ENCODE data around the gene CDYL.

Gene CDYL, protein sequence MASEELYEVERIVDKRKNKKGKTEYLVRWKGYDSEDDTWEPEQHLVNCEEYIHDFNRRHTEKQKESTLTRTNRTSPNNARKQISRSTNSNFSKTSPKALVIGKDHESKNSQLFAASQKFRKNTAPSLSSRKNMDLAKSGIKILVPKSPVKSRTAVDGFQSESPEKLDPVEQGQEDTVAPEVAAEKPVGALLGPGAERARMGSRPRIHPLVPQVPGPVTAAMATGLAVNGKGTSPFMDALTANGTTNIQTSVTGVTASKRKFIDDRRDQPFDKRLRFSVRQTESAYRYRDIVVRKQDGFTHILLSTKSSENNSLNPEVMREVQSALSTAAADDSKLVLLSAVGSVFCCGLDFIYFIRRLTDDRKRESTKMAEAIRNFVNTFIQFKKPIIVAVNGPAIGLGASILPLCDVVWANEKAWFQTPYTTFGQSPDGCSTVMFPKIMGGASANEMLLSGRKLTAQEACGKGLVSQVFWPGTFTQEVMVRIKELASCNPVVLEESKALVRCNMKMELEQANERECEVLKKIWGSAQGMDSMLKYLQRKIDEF

GRCh38 chr6:4776131-4776492, at the start of gene CDYL:
Gene CDYL, plus strand, starts transcription at chr6:4776404. Its CDS starts 380 bp downstream, at chr6:4776784.
- peak; percentile 93 for DNase-seq

DNA sequence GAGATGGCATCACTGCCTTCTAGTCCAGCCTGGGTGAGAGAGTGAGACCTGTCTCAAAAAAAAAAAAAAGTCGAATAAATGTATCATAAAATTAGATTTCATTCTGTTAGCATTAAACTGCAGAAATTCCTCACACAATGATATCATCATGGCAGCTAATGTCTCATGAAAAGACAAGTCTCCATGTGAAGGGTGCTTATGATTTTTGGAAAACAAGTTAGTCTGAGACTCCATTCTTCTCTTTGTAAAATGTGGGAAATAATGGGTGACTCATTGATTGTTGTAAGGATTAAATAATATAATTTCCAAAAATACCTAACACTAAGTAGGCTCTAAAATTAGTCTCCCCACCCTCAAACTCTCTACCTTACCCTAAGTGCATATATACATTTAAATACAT, 49.6 kb upstream of the CDYL start:
- no peak for DNase-seq

- DNase-seq: no peak
These were observed 49.0 kb upstream of the CDYL start for GRCh38 chr6:4727217-4727616.

- DNase-seq: peak; percentile 23
These were observed 48.4 kb upstream of the CDYL start for GRCh38 chr6:4727671-4728435.

- DNase-seq: no peak
These were observed 47.8 kb upstream of the CDYL start for GRCh38 chr6:4728436-4728769.

DNA sequence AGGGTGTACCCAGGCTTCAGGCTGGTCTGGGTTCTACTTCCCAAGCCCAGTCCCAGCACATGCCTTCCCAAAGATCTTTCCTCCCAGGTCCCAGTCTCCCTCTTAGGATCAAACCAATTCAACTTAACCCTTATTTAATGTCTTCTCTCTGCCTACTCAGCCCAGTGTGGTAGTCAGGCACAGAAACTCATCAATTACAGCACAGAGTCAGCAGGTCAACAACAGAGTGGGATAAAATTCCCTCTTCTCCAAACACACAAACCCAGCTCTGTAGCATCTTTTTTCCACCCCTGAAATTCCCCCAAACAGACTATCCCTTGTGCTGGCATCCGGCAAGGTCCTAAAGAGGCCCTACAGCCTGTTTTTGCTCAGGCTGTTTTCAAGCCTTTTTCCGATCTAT, 47.3 kb upstream of the CDYL start:
- DNase-seq: no peak

- DNase-seq: no peak
These were observed 44.2 kb upstream of the CDYL start for GRCh38 chr6:4731996-4732395.

- DNase-seq: peak; percentile 14
These were observed 43.4 kb upstream of the CDYL start for GRCh38 chr6:4732691-4733315.

GRCh38 chr6:4736371-4736873, 39.8 kb upstream of the CDYL start:
- no peak for DNase-seq

GRCh38 chr6:4740032-4740431, 36.2 kb upstream of the CDYL start:
- DNase-seq: no peak

- DNase-seq: no peak
These were observed 33.1 kb upstream of the CDYL start for GRCh38 chr6:4743062-4743461.

- no peak for DNase-seq
These were observed 32.3 kb upstream of the CDYL start for GRCh38 chr6:4743926-4744325.

DNA sequence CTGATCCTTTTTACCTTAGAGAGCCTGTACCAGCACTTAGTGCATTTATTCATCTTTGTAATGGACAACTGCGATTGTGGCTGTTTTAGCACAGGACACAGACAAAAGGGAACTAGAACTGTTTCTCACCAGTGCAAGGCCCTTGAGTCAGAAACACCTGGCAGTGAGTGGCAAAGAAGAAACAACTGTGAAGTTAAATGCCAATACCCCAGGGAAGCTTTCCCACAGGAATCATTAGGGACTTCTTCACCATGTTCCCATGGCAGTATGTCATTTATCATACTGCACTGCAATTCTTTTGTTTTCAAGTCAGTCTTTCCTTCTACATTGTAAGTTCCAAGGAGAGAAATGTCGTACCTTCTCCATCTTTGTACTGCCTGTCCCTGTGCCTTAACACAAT, 28.6 kb upstream of the CDYL start:
- DNase-seq: no peak

DNA sequence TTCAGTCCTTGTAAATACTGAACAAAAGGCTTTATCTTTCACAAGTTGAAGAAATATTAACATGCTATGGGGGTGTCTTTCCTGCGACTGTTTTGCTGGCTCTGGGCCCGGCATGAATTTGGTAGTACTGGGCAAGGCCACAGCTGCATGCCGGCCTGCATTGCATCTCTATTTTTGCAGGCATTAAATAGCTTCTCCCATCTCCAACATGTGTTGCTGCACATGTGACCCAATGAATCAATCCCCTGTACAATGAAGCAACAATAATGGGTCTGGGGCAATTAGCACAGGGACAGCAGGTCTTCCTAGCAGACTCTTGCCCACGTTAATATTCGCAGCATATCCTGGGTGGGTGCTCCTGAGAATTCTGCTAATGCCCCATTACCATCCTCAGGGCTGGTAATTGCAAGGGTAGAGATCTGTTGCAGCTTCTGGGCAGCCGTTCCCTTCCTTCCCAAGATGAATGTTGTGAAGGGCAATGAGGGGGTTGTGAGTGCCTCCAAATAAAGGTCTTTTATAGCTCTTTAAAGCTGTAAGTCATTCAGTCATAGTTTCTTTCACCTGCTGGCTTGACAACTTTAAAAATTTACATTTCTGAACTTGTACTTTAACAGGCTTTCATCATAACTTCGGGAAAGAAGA, 24.3 kb upstream of the CDYL start:
- no peak for DNase-seq

DNA sequence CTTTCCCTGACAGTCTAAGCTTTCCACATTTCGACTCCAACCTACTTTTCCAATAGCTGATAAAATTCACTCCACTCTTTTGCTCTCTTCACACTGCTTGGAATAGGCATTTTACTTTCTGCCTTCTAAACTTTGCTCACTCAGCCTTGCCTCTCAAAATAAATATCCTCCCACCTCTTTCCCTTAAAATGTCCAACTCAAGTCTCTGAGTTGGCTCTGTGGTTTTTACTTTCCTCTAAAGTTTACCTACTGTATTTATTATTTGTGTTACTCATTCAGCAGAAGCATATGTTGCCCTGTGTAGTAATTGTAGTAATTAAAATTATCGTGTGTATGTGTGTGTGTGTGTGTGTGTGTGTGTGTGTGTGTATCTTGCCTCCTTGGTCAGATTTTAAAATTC, 20.0 kb upstream of the CDYL start:
- DNase-seq: no peak

- no peak for DNase-seq
These were observed 16.2 kb upstream of the CDYL start for GRCh38 chr6:4759997-4760396.

DNA sequence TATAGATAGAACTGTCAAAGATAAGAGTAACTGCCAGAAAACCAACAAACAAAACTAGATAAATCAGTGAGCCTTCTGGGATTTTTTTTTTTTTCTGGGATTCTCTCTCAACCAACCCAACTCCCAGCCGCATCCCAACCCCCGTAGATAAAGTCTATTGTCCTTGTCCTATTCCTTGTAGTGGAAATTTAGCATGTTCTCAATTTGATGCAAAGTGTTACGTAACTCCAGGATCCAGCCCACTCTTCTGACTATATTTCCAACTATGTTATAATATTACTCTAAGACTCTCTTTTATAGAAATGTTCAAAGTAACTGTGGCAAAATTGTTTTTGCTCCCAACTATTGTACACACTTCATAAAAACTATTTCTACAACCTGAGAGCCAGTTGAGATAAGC, 15.4 kb upstream of the CDYL start:
- DNase-seq: no peak

DNA sequence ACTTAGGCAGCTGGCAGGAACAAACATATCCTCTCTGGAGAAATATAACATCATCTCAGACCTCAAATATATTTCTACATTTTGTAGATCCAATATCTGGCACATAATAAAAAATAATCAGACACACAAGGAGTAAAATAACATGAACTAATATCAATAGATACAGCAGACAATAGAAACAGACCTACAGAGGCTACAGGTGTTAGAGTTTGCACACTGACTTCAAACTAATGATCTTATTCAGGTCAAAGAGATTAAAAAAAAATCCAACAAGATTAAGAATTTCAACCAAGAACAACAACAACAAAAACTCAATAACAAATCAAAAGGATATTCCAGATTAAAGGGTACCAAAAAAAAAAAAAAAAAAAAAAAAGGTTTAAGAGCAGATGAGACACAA, 13.9 kb upstream of the CDYL start:
- no peak for DNase-seq

GRCh38 chr6:4763921-4764320, 12.3 kb upstream of the CDYL start:
- DNase-seq: no peak

DNA sequence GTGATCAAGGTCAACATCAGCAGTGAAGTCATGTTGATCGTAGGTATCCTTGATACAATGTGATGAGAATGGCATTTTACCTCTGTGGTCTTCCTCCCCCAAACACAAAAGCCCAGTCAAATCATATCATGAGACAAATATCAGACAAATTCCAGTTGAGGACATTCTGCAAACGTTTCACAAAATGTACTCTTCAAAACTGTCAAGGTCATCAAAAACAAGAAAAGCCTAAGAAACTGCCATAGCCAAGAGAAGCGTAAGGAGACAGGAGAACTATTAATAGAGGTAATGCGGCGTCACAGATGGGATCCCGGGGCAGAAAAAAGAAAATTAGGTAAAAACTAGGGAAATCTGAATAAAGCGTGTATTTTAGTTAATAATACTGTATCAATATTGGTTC, 7.4 kb upstream of the CDYL start:
- no peak for DNase-seq

- no peak for DNase-seq
These were observed 3.5 kb upstream of the CDYL start for GRCh38 chr6:4772750-4773149.

- DNase-seq: peak; percentile 72
These were observed 3.0 kb upstream of the CDYL start for GRCh38 chr6:4773181-4773580.

DNA sequence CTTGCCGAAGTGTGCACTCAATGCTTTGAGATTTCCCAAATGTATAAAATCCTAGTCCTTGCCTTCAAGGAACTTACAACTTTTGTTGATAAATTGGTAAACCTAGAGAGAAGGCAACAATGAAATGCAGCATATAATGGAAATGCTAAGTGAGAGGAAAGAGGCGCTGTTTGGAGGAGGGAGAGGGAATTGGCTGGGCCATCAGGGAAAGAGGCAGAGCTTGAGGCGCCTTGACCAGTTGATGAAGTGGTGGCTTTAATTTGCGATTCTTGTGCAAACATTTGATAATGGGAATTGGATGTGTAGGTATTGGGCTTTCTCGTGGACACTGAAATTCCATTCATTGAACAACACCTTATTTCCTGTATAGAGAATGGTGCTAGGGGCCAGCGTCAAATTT, 1.9 kb upstream of the CDYL start:
- DNase-seq: no peak
